ENCODE results near the gene EHD4.

DNA sequence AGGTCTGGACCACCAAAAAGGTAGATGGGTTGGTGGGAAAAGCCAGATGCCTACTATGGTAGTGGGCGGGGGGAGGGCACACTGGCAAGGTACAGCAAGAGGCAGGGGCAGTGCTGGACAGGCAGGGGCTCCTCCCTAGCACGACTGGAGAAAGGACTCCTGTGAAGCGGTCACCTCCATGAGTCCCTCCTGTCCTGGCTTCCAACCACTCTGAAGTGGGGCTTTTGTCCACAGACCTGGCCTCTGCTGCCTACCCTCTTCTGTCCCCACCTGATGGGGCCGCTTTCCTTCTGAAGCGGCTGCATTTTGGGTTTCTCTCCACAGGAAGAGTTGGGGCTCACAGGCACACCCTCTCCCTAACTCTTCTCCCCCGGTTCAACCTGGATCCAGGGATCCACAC lies 75.8 kb downstream of the EHD4 start:
- TF ChIP-seq, protein P1, sequence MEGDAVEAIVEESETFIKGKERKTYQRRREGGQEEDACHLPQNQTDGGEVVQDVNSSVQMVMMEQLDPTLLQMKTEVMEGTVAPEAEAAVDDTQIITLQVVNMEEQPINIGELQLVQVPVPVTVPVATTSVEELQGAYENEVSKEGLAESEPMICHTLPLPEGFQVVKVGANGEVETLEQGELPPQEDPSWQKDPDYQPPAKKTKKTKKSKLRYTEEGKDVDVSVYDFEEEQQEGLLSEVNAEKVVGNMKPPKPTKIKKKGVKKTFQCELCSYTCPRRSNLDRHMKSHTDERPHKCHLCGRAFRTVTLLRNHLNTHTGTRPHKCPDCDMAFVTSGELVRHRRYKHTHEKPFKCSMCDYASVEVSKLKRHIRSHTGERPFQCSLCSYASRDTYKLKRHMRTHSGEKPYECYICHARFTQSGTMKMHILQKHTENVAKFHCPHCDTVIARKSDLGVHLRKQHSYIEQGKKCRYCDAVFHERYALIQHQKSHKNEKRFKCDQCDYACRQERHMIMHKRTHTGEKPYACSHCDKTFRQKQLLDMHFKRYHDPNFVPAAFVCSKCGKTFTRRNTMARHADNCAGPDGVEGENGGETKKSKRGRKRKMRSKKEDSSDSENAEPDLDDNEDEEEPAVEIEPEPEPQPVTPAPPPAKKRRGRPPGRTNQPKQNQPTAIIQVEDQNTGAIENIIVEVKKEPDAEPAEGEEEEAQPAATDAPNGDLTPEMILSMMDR (IDR thresholded peaks at IDR 0.05; ENCODE audit: extremely low read depth in 1 of 2, insufficient read depth in 1 of 2, low read depth in 1 of 2, low read length in 2 of 2), result no peak
- TF ChIP-seq EZH2 (IDR thresholded peaks at IDR 0.05; ENCODE audit: borderline replicate concordance, low read depth, low read length, severe bottlenecking) (no peak), POLR2AphosphoS5 (IDR thresholded peaks at IDR 0.05; ENCODE audit: insufficient read depth, low read depth, low read length) (no peak)
